Hepatocyte (in vitro differentiated cells): Measurements from ENCODE around the gene SBF2. TPM values are rescaled to one million over a fixed set of nuclear protein-coding genes. Genes with fewer than 3 reads are reported as not detected.
A peak's percentile ranks its signal among the peaks of the same experiment; 100 is the strongest.

Source experiments
- DNase-seq: peaks from one replicate; pipeline ENCODE4 v3.0.0-alpha.2; 2016; ENCODE audit warnings: low spot score
- H2AFZ ChIP-seq: fragments of 200-600 bp; sonication (generic); 2 replicates; pipeline ENCODE4 v1.6.0; 2016; ENCODE audit warnings: antibody characterized with exemption, mild to moderate bottlenecking
- H3K27ac ChIP-seq: fragments of 200-600 bp; sonication (generic); 2 replicates; pipeline ENCODE4 v1.5.1; 2016; ENCODE audit warnings: mild to moderate bottlenecking
- H3K27me3 ChIP-seq: fragments of 200-600 bp; sonication (generic); 2 replicates; pipeline ENCODE4 v1.6.1; 2016
- H3K36me3 ChIP-seq: fragments of 200-600 bp; sonication (generic); replicated peaks from 2 replicates; pipeline ENCODE4 v1.5.1; 2016; ENCODE audit warnings: low read depth; ENCODE audit not compliant: insufficient read depth
- H3K4me1 ChIP-seq: fragments of 200-600 bp; sonication (generic); 2 replicates; pipeline ENCODE4 v1.5.1; 2016; ENCODE audit warnings: mild to moderate bottlenecking, moderate library complexity; ENCODE audit not compliant: insufficient read depth
- H3K4me2 ChIP-seq: fragments of 200-600 bp; sonication (generic); 2 replicates; pipeline ENCODE4 v1.6.0; 2016
- H3K4me3 ChIP-seq: fragments of 200-600 bp; sonication (generic); 2 replicates; pipeline ENCODE4 v1.5.1; 2016; ENCODE audit warnings: mild to moderate bottlenecking
- H3K79me2 ChIP-seq: fragments of 200-600 bp; sonication (generic); 2 replicates; pipeline ENCODE4 v1.6.0; 2017; ENCODE audit warnings: mild to moderate bottlenecking
- H3K9me2 ChIP-seq: fragments of 200-600 bp; sonication (generic); replicated peaks from 2 replicates; pipeline ENCODE4 v1.6.0; 2017; ENCODE audit warnings: mild to moderate bottlenecking; ENCODE audit not compliant: insufficient read depth
- H3K9me3 ChIP-seq: fragments of 200-600 bp; sonication (generic); 2 replicates; pipeline ENCODE4 v1.5.1; 2016; ENCODE audit warnings: low read depth, mild to moderate bottlenecking
- H4K20me1 ChIP-seq: fragments of 200-600 bp; sonication (generic); 2 replicates; pipeline ENCODE4 v1.6.0; 2016; ENCODE audit warnings: mild to moderate bottlenecking; ENCODE audit not compliant: insufficient read depth, poor library complexity, severe bottlenecking
- CTCF ChIP-seq: fragments of 200-600 bp; sonication (generic); IDR thresholded peaks from 2 replicates; pipeline ENCODE4 v1.5.1; 2016; ENCODE audit warnings: antibody characterized with exemption, mild to moderate bottlenecking; ENCODE audit not compliant: poor library complexity
- EZH2 ChIP-seq: fragments of 200-600 bp; sonication (generic); IDR thresholded peaks from 2 replicates; pipeline ENCODE4 v1.6.1; 2016; ENCODE audit warnings: antibody characterized with exemption, mild to moderate bottlenecking, borderline replicate concordance
- EZH2phosphoT487 ChIP-seq: fragments of 200-600 bp; sonication (generic); IDR thresholded peaks from one replicate; pipeline ENCODE4 v1.6.1; 2018; ENCODE audit warnings: antibody characterized with exemption, mild to moderate bottlenecking, low read depth, moderate library complexity; ENCODE audit not compliant: unreplicated experiment, severe bottlenecking
- WGBS: methylation state at CpG from one replicate; pipeline ENCODE4 v1.1.6; 2016; ENCODE audit warnings: low lambda C conversion rate; ENCODE audit errors: missing lambda C conversion rate; 5-methylcytosine and 5-hydroxymethylcytosine counted together
- polyA plus RNA-seq: library from polyadenylated mRNA; unstranded; fragments of >200 nt; fragmentation: Nextera tagmentation; extraction: Ambion mirVana; gene quantifications from 2 replicates; pipeline ENCODE4 v1.2.1, GENCODE V29; 2016
- total RNA-seq: library from RNA; depleted of rRNA; stranded (reverse); fragments of >200 nt; gene quantifications from 2 replicates; pipeline ENCODE4 v1.2.3, GENCODE V29; 2014

SBF2 gene
- total and polyA plus RNA-seq, 2 experiments from 2014 or later = 25.7 to 83.2 TPM

GRCh38 chr11:10051868-10052586, 242.0 kb downstream of the SBF2 start:
- Histone ChIP-seq H2AFZ (no peak overlapping the region), H3K4me1 (peaks cover 11% of the 10 kb centered on the region), H3K4me2 (peak overlapping the region; percentile 2), H3K36me3 (no peaks in the 10 kb centered on the region), H3K9me2 (no peaks in the 10 kb centered on the region), H3K27ac (no peak overlapping the region), H3K27me3 (no peaks in the 10 kb centered on the region), H3K4me3 (no peak overlapping the region), H3K9me3 (no peaks in the 10 kb centered on the region), H4K20me1 (no peaks in the 10 kb centered on the region), H3K79me2 (peaks cover 2% of the 10 kb centered on the region)
- 30% methylated on average over 4 of the region's 4 CpGs for WGBS
- no peak for DNase-seq
- TF ChIP-seq CTCF (no peak), EZH2 (no peak), EZH2phosphoT487 (no peak)

GRCh38 chr11:10050561-10050960, 243.5 kb downstream of the SBF2 start:
- DNase-seq = peak; percentile 21
- TF ChIP-seq CTCF (no peak), EZH2phosphoT487 (no peak), EZH2 (no peak)
- no peak overlapping the region for H2AFZ ChIP-seq
- no peaks in the 10 kb centered on the region for H3K9me2 ChIP-seq
- no peaks in the 10 kb centered on the region for H4K20me1 ChIP-seq
- H3K36me3 ChIP-seq = no peaks in the 10 kb centered on the region
- H3K4me2 ChIP-seq = no peak overlapping the region
- H3K4me3 ChIP-seq = no peak overlapping the region
- H3K4me1 ChIP-seq = peaks cover 11% of the 10 kb centered on the region
- no peak overlapping the region for H3K27ac ChIP-seq
- no peaks in the 10 kb centered on the region for H3K27me3 ChIP-seq
- no peaks in the 10 kb centered on the region for H3K9me3 ChIP-seq
- H3K79me2 ChIP-seq = peaks cover 6% of the 10 kb centered on the region

GRCh38 chr11:10049756-10050155, 244.3 kb downstream of the SBF2 start:
- Histone ChIP-seq H2AFZ (no peak overlapping the region), H3K4me2 (no peak overlapping the region), H3K79me2 (peaks cover 6% of the 10 kb centered on the region), H3K27me3 (no peaks in the 10 kb centered on the region), H3K4me3 (no peak overlapping the region), H4K20me1 (no peaks in the 10 kb centered on the region), H3K9me3 (no peaks in the 10 kb centered on the region), H3K4me1 (peaks cover 11% of the 10 kb centered on the region), H3K9me2 (no peaks in the 10 kb centered on the region), H3K27ac (no peak overlapping the region), H3K36me3 (no peaks in the 10 kb centered on the region)
- 94% methylated on average over 3 of the region's 3 CpGs for WGBS
- DNase-seq = no peak
- TF ChIP-seq EZH2 = no peak
- no peak for TF ChIP-seq EZH2phosphoT487
- TF ChIP-seq CTCF = no peak

- Histone ChIP-seq H3K4me2 (no peak overlapping the region), H3K27me3 (no peaks in the 10 kb centered on the region), H3K36me3 (no peaks in the 10 kb centered on the region), H3K9me3 (no peaks in the 10 kb centered on the region), H3K9me2 (no peaks in the 10 kb centered on the region), H3K4me1 (peaks cover 11% of the 10 kb centered on the region), H3K27ac (no peak overlapping the region), H4K20me1 (no peaks in the 10 kb centered on the region), H3K79me2 (peaks cover 5% of the 10 kb centered on the region), H2AFZ (no peak overlapping the region), H3K4me3 (no peak overlapping the region)
- no peak for DNase-seq
- TF ChIP-seq CTCF (no peak), EZH2 (no peak), EZH2phosphoT487 (no peak)
Measured at GRCh38 chr11:10048350-10048749, 245.7 kb downstream of the SBF2 start.
